Measurements from ENCODE around the gene TMEM108.

TMEM108 gene

DNA sequence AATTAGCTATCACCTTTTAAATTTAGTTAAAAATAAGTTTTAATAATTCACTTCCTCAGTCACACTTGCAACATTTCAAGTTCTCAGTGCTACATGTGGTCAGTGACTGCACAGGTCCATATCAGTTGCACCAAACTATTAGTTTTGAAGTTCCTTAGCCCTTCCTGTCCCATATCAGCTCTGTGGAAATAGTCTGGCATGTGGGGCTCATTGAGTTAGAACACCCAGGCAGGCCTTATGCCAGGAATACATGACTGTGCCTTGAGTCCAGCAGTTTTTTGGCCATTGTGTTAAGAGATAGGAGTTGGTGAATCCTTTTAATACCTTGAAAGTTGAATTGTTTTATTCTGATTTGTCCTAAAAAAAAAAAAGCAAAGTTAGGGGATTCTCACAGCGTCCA is 207.9 kb downstream of the TMEM108 start:
- no peak for DNase-seq

DNA sequence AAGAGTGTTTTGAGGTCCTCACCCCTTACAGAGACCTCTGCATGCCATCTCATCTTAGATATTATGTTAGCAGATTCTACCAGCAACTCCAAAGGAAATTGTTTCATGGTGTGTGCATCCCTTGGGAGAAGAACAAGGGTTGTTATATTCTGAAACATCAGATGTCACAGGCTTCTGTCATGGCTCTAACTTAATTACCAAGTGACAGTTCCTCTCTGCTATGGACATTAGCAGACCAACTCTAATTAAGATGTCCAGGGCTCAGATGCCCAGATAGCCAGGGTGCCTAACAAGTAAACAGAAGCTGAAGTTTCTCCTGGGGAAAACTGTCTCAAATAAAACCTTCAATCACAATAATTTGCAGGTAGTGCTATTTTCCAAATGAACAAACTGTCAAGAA is 208.6 kb downstream of the TMEM108 start:
- DNase-seq: no peak

DNA sequence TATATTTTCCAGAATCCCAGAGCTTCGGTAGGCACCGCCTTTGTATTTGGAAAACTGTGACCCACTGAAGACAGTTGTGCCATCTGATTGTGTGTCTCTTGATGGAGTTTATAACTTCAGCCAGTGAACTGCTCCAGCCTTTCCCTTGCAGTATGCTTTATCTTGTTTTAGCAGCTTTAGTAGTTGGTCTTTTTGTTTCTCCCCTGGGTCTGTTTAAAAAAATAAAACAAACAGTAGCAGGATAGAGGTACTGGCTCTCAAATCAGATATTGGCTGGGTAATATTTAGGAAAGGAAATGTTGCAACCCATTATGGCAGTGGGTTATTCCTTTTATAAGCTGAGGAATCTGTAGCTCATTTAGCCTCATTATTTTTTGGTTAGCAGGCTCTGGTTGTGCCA is 210.2 kb downstream of the TMEM108 start:
- no peak for DNase-seq

DNA sequence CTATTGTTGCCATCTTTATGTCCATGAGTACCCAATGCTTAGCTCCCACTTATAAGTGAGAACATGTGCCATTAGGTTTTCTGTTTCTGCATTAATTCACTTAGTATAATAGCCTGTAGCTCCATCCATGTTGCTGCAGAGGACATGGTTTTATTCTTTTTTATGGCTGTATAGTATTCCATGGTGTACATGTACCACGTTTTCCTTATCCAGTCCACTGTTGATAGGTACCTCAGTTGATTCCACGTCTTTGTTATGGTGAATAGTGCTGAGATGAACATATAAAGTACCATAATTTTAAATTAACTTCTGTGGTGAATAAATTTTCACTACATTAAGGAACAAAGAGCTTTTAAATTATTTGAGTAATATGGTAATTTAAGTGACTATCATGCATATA is 211.3 kb downstream of the TMEM108 start:
- no peak for DNase-seq

DNA sequence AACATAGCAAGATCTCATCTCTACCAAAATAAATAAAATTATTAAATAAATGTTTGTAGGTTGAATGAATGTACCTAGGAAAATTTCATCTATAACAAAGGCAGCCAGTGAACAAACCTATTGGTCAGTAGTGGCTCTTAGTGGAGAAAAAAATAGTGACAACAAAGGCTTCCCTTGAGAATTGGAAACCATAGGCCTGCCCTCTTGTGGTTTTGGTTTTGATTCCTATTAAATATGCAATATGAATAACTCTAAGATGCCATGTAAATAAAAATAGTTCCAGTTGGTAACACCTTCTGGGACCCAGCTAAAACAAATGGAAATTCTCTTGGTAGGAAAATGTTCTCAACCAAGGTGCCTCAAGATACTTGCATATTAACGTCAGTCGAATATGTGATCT is 216.0 kb downstream of the TMEM108 start:
- DNase-seq: no peak

DNA sequence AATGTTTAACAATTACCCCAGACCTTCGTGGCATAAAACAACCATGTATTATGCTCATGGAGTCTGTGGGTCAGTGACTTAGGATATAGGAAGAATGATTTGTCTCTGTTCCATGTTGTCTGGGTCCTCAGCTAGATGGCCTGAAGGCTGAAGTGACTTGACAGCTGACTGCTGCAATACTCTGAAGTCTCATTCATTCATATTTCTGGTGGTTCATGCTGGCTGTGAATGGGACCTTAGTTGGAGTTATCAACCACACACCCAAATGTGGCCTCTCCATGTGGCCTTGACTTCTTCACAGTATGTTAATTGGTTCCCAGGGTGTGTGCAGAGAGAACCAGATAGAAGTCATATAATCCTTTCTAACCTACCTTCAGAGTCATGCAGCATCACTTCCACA is 216.5 kb downstream of the TMEM108 start:
- DNase-seq: no peak

DNA sequence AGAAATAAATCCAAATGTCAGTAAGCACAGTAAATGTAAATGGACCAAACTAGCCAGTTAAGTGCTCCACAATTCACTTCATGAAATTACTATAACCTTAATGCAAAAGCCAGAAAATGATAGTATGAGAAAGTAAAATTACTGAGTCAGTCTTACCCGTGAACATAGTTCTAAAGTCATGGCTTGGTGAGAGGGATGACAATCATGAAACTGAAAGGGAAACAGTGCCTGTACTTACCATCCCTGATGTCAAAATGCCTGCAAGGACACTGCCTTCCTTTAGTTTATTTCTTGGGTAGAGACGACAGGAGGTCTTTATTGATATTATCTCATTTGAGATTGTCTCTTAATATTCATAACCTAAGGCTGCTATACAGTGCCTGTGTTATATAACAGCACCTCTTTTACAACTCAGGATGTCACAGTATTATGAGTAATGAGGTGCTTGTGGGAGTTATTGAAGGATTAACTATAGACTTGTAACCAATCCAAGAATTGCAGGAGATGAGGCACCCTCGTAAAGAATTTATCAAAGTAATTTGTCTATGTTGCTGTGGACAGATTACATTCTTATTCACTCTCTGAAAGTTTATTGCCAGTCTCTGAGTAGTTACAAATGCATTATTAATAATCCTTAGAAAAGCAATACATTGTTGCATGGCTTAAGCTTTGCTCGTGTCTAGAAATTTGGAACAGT is 218.7 kb downstream of the TMEM108 start:
- DNase-seq: no peak

DNA sequence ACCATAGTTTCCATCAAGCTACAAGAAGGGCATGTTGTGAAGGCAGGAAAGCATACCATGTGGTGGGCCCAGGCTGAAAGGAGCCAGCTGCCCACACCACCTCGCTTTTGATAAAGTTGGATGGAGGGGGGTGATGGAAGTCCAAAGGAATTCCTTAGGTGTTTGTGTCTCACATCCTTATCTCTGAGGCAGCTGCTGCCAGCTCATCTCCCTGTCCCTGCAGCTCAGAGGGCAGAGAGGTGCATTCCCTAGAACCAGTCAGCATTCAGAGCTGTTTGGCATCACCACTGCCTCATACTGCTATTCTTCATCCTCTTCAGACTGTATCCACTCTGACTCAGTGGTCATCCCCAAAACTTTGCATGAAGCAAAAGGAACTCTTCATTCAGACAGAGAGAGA is 220.2 kb downstream of the TMEM108 start:
- DNase-seq: no peak

DNA sequence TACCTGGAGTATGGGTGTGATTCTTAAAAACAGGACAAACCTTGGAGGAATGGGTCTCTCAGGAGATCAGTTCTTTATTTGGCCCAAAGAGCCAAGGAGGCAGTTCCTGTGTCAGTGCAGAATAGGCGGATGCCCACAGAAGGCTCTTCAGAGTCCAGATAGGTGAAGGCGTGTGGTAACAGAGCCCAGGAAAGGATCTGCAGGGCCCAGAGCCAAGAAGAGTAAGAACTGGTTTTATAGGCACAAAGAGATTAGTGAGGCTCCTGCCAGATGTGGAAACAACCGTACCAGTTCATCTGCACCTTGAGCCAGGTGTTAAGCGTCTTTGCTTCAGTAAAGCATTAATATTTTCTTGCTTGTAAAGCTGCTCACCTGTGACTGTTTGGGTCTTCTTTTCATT is 221.6 kb downstream of the TMEM108 start:
- no peak for DNase-seq

DNA sequence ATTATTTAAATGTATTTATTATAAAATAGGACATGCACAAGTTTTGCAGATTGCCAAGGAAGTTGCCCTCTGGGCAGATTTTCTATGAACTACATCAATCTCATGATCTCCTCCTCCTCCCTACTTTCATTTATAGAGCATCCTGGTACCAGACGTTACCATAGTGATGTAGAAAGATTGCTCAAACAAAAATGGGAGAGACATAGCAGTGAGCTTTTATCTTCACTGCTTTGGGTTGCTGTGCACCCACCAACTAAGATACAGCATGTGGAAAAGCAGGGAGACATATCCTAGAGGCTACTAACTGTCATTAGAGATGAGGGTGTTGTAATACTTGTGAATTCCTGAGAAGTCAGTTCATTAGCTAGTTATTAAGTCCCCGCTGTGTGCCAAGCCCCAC is 224.1 kb downstream of the TMEM108 start:
- DNase-seq: no peak

DNA sequence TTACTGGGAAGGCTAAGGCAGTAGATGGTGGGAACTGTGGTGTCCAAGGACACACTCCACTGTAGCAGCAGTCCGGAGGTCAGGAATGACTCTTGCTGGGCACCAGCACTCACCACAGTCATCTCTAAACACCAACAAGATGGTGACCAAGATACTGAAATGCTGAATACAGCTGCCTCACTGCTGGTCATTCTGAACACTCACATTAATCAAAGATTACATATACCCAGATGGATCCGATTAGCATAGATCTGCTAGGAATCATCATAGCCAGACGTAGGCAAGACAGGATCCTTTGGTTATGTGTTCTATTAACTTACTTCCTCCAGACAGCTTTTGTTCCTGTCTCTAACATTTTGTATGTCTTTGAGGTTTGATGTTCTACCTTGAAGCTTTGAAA is 226.7 kb downstream of the TMEM108 start:
- DNase-seq: no peak

DNA sequence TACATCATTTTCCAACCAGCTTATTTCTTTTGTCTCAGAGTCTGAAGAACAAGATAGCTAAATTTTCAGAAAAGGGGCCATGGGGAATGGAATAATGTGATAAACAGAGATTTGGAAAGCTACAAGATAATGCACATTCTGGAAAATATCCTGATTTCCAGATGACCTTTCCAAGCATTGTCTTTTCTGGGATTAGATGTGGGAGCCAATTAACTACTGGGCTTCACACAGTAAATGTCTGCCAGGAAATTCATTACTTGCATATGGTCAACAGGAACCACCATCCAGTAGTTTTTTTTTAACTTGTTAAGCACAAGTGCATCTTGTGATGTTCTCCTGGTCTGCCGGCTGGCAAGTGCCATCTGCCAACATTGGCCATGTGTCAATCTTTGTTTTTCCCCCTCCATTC is 230.5 kb downstream of the TMEM108 start:
- no peak for DNase-seq

DNA sequence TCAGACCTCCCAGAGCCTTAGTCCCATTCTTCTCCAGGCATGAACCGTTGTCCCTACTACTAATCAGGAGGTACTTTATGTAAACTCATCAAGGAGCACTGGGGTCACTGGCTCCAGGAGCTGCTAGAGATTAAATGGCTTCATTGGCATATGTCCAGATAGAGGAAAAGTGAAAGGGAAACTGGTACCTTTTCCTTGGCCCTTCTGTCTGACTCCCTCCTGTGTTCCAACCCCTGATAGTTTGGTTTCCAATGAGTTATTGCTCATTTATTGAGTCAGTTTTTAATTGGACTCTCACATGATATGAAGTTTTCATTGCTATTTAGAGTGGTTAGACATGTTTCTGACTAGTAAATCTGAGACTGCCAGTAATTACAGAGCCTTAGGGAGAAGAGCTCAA is 231.2 kb downstream of the TMEM108 start:
- DNase-seq: no peak

DNA sequence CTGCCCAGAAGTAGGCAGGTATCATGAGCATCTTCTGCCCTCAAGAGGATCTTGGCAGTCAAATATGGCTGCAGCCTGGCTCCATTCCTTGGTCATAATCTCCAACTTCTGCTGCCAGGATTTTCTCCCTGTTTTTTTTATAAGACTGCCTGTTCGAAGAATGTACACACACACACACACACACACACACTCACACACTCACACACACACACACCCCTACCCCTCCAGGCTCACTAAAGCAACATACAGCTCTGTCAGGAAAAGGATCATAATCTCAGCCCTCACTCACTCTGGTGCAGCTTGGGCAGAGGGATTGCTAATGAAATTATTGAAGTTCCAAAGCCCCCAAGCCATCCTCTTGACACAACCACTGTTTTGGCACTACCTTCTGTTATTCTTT is 232.4 kb downstream of the TMEM108 start:
- no peak for DNase-seq

DNA sequence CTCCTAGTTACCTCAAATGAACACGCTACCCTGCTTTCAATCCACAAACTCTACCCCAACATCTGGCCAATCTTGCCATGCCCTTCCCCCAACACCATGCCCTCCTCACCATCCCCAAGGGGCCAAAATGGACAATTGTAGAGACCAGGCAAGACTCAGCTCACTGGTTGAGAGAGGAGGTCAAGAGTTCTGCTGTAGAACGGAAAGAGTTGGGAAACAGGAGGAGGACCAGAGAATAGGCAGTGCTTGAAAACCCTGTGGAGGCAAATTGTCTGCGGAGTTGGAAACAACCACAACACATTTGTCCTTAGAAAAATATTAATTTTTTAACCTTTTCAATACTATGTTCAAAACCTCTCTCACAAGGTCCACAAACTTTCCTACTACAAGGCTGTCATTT is 232.9 kb downstream of the TMEM108 start:
- DNase-seq: no peak

DNA sequence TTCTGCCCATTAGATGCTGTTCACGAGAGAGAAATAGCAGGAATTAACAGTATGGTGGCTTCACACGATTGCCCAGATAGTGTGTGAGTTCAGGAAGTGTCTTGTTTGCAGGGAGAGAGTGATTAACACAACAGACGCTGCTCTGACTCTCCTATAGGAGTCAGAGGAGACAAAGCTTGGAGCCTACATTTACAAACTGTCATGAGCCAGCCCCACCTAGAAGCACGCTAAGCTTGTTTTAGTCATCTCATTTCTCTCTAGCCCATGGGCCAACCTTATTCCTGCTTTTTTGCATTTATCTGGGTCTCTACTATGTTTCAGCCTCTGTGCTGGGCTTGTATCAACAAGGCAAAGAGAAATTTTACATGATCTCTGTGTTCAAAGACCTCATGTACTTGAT is 233.3 kb downstream of the TMEM108 start:
- DNase-seq: no peak

DNA sequence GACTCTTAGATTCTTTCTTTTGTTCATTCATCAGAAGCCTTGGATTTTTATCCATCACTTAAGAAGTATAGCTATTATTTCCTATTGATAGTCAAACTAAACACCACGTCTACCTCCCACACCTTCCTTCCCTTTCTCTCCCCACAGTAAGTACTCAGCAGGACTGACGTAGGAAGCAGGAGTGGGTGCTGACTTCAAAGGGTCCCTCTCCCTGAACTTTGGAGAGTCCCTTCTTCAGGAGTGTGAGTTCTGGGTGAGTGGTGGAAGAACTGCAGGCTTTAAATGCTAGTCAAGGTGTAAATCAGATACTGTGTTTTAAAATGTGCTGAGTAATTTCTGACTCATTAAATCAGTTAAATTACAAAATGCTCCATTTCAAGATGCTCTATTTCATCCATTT is 235.2 kb downstream of the TMEM108 start:
- no peak for DNase-seq

DNA sequence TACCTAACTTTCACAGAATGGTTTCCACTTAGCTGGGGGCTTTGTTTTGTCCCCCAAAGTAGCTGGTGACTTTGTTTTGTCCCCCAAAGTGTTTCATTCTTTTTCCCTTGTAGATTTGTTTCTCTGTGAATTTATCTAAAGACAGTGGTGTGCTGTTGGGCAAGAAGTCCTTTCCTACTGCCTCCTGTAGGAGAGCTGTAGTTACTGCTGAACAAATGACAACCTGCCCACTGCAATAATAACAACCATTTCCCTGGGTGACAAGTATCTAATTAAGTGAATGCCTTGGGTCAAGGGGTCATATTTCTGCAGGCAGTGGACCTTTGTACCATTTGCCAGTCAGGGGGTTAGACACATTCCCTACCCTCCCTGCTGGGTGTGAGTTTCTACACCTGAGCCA is 236.3 kb downstream of the TMEM108 start:
- DNase-seq: no peak

DNA sequence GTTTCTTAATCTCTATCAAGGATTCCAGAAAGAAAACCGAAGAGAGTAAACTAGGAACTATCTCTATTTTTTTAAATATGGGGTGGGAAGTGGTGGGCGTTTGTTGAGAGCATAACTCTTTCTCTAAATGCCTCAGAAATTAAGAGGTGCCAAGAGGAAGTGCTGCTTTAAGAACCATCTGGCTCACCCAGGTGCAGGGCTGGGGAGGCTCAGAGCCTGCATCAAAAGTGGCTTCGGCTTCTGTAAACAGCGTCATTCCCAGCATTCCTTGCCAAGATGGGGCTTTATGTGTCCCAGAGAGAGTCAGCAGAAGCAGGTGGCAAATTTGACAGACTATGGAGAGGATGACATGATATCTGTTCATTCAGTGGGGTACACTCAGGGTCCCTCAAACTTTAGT is 238.4 kb downstream of the TMEM108 start:
- DNase-seq: no peak

DNA sequence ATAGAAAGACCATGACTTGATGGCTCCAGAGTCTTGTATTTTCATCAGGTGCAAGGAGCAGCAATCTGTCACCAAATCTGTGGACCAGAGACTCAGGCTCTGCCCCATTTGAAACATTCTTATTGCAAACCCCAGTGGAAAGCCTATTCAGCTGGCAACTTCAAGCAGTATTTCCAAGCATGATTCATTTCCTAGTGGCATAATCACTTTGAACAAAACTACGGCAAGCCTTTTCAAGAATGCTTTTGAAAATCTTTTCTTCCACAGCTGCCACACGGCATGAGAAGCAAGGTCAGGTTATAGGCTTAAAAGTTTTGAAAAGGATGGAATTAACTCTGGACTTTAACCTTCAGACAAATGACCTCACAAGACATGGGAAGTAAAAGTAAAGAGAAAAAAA is 239.6 kb downstream of the TMEM108 start:
- DNase-seq: no peak

DNA sequence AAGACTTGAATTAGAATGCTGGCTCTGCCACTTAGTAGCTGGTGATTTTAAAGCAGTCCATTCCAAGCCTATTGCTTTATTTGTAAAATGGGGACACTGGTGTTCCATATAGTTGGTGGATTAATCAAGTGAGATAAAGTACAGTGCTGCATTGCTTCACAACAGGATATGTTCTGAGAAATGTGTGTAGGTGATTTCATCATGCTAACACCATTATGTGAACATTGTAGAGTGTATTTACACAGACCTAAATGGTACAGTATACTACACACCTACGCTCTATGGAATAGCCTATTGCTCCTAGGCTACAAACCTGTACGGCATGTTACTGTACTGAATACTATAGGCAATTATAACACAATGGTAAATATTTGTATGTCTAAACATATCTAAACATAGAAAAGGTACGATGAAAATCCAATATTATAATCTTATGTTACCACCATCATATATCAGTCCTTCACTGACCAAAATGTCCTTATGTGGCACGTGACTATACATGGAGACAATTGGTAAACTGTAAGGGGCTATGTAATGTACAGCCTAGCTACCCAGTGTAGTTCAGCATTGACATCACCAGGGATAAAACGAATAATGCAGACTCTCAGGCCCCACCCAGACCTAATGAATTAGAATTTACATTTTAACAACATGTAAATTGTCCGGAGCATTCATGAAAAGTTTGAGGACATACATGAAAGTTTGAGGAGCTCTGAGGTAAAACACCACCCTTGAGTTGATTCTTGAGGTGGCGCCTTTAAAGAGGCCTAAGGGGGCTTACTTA is 240.3 kb downstream of the TMEM108 start:
- no peak for DNase-seq

DNA sequence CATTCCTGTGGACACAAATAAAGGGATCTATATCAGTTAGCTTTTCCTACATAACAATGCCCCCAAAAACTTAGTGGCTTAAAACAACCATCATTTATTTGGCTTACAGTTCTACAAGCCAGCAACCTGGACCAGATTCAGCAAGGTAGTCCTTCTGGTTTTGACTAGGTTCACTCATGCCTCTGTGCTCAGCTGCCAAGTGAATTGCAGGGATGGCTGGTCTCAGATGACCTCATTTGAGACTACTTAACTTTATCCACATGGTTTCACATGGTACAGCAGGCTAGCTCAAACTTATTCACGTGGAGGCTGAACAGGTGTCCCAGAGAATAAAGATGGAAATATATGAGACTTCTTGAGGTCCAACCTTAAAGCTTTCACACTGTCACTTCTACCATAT is 242.4 kb downstream of the TMEM108 start:
- no peak for DNase-seq

DNA sequence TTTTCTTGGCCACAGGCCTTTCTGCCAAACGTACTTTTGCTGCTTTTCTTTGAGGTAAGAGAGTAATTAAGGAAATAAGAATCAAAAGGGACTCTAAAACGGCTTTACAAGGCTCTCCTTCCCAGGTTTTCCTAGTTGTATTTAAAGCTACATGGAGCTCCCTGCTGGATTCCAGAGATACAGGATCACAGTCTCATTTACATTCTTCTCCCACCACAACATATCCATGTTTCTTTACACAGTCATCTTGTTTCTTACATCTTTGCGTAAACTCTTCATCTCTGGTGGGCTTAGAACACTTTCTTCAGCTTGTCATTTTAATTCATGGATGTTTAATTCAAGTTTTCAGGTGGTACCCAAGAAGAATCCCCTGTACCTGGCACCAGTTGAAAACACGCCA is 244.0 kb downstream of the TMEM108 start:
- DNase-seq: no peak

DNA sequence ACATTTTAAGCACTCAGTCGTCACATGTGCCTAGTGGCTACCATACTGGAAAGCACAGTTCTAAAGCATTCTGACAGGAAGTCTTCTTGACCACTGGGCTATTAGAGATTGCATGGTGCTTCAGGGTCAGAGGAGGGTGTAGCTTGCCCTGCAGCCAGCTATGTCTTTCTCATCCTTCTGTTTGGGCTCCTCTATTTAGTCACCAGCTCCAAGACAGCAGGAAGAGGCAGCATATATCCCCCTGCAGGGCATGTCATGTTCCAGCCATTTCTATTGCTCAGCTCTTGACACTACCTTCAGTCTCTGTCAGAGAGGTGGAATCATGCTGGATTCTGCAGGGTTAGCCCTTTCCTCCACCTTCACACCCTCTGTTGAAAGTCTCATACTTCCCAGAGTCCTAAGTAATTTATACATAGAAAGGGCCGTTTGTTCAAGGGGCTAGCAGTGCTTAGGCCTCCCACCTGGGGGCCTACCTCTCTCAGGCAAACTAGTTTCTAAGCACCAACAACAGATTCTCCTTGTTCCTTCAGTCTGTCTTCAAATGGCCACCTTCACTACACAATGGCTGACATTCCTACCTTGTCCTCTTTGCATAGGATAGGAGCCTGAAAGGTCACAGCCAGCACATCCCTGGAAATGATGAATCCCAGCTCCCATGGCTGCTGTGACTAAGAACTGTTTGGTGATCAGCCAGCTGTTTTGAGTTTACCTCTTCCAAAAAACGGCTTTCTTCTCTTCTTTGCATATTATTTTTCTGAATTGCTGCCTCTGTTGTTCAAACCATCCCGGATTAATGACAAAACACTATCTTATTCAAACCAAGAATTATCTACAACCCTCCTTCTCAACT is 246.0 kb downstream of the TMEM108 start:
- no peak for DNase-seq

Measured in NCI-H187 (cell line).